MCF 10A (cell line): ENCODE results near the gene UBIAD1. TPM values are rescaled to one million over a fixed set of nuclear protein-coding genes. Genes with fewer than 3 reads are reported as not detected.
A peak's percentile ranks its signal among the peaks of the same experiment; 100 is the strongest.

Source experiments
- Bru-seq: library from RNA; stranded (reverse); fragments of 400-500 nt; gene quantifications from one replicate; lab custom pipeline; 2021; lab: Mats Ljungman, UMichigan
- BruChase-seq, 2 experiments: library from RNA; stranded (reverse); fragments of 400-500 nt; gene quantifications; one replicate each; lab custom pipeline; 2021; lab: Mats Ljungman, UMichigan
- BruUV-seq: library from RNA; stranded (reverse); fragments of 400-500 nt; replicated peaks from 2 replicates; lab custom pipeline; 2021; lab: Mats Ljungman, UMichigan
- CTCF ChIA-PET: fragments of 300-600 bp; sonication (Branson Sonifier 250); formaldehyde crosslinking; extraction: SDS; loops from one replicate; lab custom pipeline; 2021; ENCODE audit warnings: antibody characterized with exemption, inconsistent platforms; lab: Yijun Ruan, JAX
- POLR2A ChIA-PET: fragments of 300-600, 350-650 bp; sonication (Branson Sonifier 250); formaldehyde crosslinking; extraction: SDS; loops from one replicate; lab custom pipeline; 2020; ENCODE audit warnings: antibody characterized with exemption, inconsistent platforms; lab: Yijun Ruan, JAX
- DNase-seq: peaks from one replicate; pipeline ENCODE4 v3.0.0-alpha.2; 2018; ENCODE audit not compliant: unreplicated experiment
- H3K27ac Mint-ChIP-seq: one replicate; pipeline ENCODE4 v1.8.0; 2022; ENCODE audit warnings: mild to moderate bottlenecking, low read depth, mixed read lengths; ENCODE audit not compliant: unreplicated experiment
- H3K27me3 Mint-ChIP-seq: one replicate; pipeline ENCODE4 v1.8.0; 2022; ENCODE audit warnings: mixed read lengths; ENCODE audit not compliant: insufficient read depth, unreplicated experiment
- H3K36me3 Mint-ChIP-seq: one replicate; pipeline ENCODE4 v1.8.0; 2022; ENCODE audit warnings: mild to moderate bottlenecking, moderate library complexity, mixed read lengths; ENCODE audit not compliant: insufficient read depth, unreplicated experiment
- H3K4me1 Mint-ChIP-seq: one replicate; pipeline ENCODE4 v1.8.0; 2022; ENCODE audit warnings: mixed read lengths; ENCODE audit not compliant: insufficient read depth, unreplicated experiment
- H3K4me3 Mint-ChIP-seq: one replicate; pipeline ENCODE4 v1.8.0; 2022; ENCODE audit warnings: mild to moderate bottlenecking, moderate library complexity, mixed read lengths; ENCODE audit not compliant: unreplicated experiment
- H3K9me3 Mint-ChIP-seq: one replicate; pipeline ENCODE4 v1.8.0; 2022; ENCODE audit warnings: mixed read lengths; ENCODE audit not compliant: unreplicated experiment
- CTCF ChIP-seq: fragments of 200-600 bp; IDR thresholded peaks from one replicate; pipeline ENCODE4 v1.8.0; 2022; ENCODE audit warnings: antibody characterized with exemption, mild to moderate bottlenecking; ENCODE audit not compliant: unreplicated experiment
- intact Hi-C: fragments of 100-400 bp; cut with micrococcal nuclease; formaldehyde crosslinking; loops from 2 replicates; pipeline ENCODE4 v1.14.1; 2022
- long read RNA-seq: library from polyadenylated mRNA; stranded (forward); transcript quantifications from one replicate; pipeline ENCODE4 v2.0.0, GENCODE V29; 2022
- total RNA-seq: library from RNA; stranded (reverse); gene quantifications from 2 replicates; pipeline ENCODE4 v1.2.3, GENCODE V29; 2022

Gene UBIAD1
- total RNA-seq (21.7 and 23.2 TPM in 2 replicates), Bru-seq, nascent RNA (percentile 69 among the genes with signal in this experiment), BruChase-seq, experiment 1, labeled RNA remaining after a 6-hour chase (percentile 73 among the genes with signal in this experiment), BruChase-seq, experiment 2, labeled RNA remaining after a 2-hour chase (percentile 70 among the genes with signal in this experiment)
- long read RNA-seq, transcript UBIAD1-202 (2 exons, 3,646 nt): major isoform, 91 of 111 reads
- long read RNA-seq, partial matches to known transcripts: 0 of 111 reads
- long read RNA-seq, other reads (novel, unspliced or antisense): 18 of 111 reads

- intact Hi-C loops: no loop called here
- peak; percentile 86 for DNase-seq
- no peaks in the 10 kb centered on the region for H3K27me3 Mint-ChIP-seq
- BruUV-seq: no TSS peak
- ChIA-PET CTCF (interaction anchor here (1.0 to 1.2 kb wide), 2 partner anchors 11 to 370 kb away, joined by 3 to 4 read pairs; partner anchors contain the start of gene MTOR), POLR2A (interaction anchor here (0.6 to 6.8 kb wide), 10 partner anchors 8 to 778 kb away, joined by 3 to 77 read pairs (median 4); partner anchors contain the start of genes MTOR and SRM)
- H3K4me3 Mint-ChIP-seq: peak within 1 kb of the TSS; percentile 90
- no peaks in the 10 kb centered on the region for H3K9me3 Mint-ChIP-seq
- peaks cover 15% of the 10 kb centered on the region for H3K36me3 Mint-ChIP-seq
- H3K27ac Mint-ChIP-seq: peak within 1 kb of the TSS; percentile 92
- H3K4me1 Mint-ChIP-seq: peaks cover 14% of the 10 kb centered on the region
- no peak for TF ChIP-seq CTCF
Observed at GRCh38 chr1:11272832-11273594, at the start of gene UBIAD1. Gene UBIAD1 (plus strand): TSS chr1:11273198. CDS start chr1:11273532, 334 bp downstream.

- Mint-ChIP-seq H3K36me3 (peaks cover 64% of the 10 kb centered on the region), H3K27me3 (no peaks in the 10 kb centered on the region), H3K4me1 (no peaks in the 10 kb centered on the region), H3K4me3 (no peak overlapping the region), H3K9me3 (no peaks in the 10 kb centered on the region), H3K27ac (no peak overlapping the region)
- ChIA-PET POLR2A (interaction anchor here (0.6 kb wide), 1 partner anchor 37 kb away, joined by 3 read pairs; no protein-coding TSS in a partner anchor), CTCF (interaction anchor here (1.4 to 1.6 kb wide), 3 partner anchors 14 to 189 kb away, joined by 4 read pairs; no protein-coding TSS in a partner anchor)
- BruUV-seq: no TSS peak
- intact Hi-C loops: no loop called here
- TF ChIP-seq CTCF: no peak
- no peak for DNase-seq
Observed at GRCh38 chr1:11227106-11228077, 45.6 kb upstream of the UBIAD1 start.

- BruUV-seq: no TSS peak
- H3K27ac Mint-ChIP-seq: no peak overlapping the region
- H3K4me1 Mint-ChIP-seq: no peaks in the 10 kb centered on the region
- H3K27me3 Mint-ChIP-seq: no peaks in the 10 kb centered on the region
- POLR2A ChIA-PET: interaction anchor here (0.5 kb wide), 1 partner anchor 440 kb away, joined by 3 read pairs; no protein-coding TSS in a partner anchor
- H3K9me3 Mint-ChIP-seq: no peaks in the 10 kb centered on the region
- H3K4me3 Mint-ChIP-seq: no peak overlapping the region
- peaks cover 77% of the 10 kb centered on the region for H3K36me3 Mint-ChIP-seq
- no peak for TF ChIP-seq CTCF
- intact Hi-C loops: no loop called here
- CTCF ChIA-PET: interaction anchor here (1.0 kb wide), 2 partner anchors 32 to 413 kb away, joined by 3 to 4 read pairs; no protein-coding TSS in a partner anchor
- DNase-seq: no peak
Observed at GRCh38 chr1:11229203-11229602, 43.8 kb upstream of the UBIAD1 start.
